ENCODE results near the gene IGFALS.

IGFALS gene

DNA sequence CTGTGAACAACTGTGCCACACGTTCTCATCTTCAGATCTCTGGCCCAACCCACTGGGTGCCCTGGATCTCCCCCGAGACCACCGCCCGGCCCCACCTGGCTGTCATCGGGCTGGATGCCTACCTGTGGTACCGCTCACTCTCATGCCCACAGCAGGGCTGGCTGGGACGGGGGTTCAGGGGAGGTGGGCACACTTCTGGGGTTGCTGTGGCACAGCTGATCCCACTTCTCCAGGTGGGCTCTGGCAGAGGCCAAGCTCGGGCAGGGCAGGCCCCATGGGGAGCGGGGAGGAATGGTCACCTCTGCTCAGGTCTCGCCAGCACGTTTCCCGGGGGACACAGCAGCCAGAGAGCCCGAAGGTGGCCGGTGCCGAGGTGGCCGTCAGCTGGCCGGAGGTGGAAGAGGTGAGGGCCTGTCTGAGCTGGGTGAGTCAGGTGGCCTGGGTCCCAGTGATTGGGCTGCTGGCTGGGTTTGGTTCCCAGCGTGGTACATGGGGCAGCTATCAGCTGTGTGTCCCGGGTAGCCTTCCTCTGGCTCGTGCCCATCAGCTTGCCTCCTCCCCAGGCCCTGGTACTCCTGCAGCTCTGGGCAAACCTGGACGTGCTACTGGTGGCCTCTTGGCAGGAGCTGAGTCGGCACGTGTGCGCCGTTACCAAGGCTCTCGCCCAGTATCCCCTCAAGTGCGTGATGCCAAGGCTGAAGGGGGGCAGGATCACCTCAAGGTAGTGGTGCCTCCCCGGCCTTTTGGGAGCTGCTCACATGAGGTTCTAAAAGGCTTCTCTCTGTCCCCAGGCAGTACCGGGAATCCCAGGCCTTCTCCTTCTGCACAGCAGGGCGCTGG is 18.3 kb downstream of the IGFALS start:
- DNase-seq = no peak

GRCh38 chr16:1774448-1774780 is 19.1 kb downstream of the IGFALS start:
- no peak for DNase-seq

DNA sequence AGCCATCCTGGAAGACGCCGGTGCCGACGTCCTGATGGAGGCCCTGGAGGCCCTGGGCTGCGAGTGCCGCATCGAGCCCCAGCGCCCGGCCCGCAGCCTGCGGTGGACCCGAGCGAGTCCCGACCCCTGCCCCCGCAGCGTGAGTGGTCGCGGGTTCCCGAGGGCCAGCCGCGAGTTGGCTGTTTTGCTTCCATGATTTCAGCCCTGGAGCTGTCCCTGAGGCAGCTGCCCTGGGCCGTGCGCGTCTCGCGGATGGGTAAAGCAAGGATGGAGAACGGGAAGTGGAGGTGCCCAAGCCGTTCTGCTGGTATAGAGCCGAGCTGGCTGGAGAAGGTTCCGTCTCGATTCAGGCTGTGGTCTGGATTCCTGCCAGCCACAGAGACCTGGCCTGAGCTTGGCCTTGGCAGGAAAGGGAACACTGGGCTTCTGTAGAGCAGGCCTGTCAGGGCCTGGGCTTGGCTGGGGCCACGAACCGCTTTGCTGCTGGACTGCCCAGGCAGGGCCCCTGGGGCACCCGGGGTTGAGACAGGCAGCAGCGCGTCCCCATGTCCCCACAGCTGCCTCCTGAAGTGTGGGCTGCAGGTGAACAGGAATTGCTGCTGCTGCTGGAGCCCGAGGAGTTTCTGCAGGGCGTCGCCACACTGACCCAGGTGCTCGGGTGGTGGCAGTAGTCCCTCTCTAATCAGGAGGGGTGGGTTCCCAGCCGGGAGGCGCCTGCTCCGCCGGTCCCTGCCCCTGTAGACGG is 19.6 kb downstream of the IGFALS start:
- DNase-seq = no peak

GRCh38 chr16:1772908-1773702 is 20.4 kb downstream of the IGFALS start, which contains the start of gene MRPS34:
Gene MRPS34 (minus strand): TSS chr16:1773134. CDS start chr16:1773119, 15 bp downstream.
- peak; percentile 66 for DNase-seq

DNA sequence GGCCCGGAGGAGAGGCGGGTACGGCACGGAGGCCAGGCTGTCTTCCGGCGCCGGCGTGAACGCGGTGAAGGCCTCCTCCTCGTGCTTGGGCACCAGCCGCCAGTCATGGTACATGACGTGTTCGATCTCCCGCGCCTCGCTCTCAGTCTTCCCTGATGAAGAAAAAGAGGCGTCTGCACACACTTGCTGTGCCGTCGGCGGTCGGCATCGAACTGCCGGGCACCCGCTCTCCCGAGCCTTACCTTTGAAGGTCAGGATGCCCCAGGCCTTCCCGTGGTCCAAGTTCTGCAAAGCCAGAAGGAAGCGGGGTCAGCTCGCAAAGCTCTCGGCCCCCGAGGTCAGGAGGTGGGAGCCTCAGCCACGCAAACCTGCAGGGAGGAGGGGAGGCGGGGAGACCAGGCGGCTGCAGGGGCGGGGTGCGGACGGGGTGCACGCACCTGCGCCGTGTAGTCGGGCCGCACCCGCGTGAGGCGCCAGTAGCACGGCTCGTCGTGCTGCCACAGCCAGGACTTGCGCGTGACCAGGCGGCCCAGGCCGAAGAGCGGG is 21.1 kb downstream of the IGFALS start, which contains the start of gene EME2:
Gene EME2 (plus strand): TSS at position 449 of the 546 bp plus-strand sequence. CDS start 418 bp downstream, outside the sequence.
- DNase-seq = no peak

DNA sequence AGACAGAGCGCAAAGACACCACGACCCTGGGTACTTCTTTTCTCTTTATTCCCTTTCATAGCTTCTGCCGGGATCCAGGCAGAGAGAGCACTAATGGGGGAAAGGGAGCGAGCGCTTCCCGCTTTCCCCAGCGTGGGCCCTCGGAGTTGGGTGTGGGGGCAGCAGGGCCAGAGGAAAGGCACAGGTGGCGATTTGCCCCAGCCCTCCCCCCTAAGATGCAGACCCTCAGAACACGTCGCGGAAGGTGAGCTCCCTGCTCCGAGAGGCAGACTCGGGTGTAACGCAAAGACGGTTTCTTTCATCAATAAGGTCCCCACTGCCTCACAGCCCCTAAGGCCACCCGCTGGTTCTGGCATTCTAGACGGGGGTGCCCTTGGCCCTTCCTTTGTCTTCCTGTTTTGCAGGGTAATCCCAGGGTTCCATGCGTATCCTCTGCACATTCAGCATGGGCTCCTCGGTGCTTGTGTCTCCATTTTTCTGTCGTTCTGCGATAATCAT is 21.6 kb downstream of the IGFALS start:
- no peak for DNase-seq

DNA sequence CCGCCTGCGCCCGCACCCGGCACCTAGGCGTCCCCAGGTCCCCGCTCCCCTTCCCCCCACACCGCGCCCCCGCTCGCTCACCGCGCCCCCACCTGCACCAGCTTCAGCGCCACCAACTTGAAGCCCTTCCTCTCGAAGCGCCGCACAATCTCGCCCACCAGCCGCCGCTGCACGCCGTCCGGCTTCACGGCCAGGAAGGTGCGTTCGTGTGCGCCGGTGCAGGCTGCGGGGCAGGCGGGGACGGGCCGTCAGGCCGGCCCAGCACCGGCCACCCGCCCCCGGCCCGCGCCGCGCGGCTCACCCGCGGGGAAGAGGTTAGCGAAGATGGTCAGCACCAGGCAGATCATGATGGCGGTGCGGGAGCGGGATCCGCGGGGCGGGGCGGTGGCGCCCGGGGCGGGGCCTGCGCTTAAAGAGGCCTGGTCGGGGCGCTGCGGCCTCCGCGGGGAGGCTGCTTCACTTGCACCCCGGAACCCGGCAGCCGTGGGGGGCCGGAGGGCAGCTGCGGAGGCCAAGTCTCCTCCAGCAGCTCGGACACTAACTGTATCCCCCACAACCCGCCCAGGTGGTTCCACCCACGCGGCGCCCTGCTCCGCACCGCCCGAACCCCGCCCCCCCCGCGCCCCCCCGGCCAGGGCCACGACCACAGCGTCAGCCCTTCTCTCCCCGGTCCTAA is 22.2 kb downstream of the IGFALS start, which contains the start of gene NME3:
Gene NME3 (minus strand): TSS at position 356 of the 676 bp plus-strand sequence. CDS start 9 bp downstream, at position 347.
- DNase-seq = no peak

- DNase-seq = no peak
These were observed 22.9 kb downstream of the IGFALS start for GRCh38 chr16:1770328-1771187.

DNA sequence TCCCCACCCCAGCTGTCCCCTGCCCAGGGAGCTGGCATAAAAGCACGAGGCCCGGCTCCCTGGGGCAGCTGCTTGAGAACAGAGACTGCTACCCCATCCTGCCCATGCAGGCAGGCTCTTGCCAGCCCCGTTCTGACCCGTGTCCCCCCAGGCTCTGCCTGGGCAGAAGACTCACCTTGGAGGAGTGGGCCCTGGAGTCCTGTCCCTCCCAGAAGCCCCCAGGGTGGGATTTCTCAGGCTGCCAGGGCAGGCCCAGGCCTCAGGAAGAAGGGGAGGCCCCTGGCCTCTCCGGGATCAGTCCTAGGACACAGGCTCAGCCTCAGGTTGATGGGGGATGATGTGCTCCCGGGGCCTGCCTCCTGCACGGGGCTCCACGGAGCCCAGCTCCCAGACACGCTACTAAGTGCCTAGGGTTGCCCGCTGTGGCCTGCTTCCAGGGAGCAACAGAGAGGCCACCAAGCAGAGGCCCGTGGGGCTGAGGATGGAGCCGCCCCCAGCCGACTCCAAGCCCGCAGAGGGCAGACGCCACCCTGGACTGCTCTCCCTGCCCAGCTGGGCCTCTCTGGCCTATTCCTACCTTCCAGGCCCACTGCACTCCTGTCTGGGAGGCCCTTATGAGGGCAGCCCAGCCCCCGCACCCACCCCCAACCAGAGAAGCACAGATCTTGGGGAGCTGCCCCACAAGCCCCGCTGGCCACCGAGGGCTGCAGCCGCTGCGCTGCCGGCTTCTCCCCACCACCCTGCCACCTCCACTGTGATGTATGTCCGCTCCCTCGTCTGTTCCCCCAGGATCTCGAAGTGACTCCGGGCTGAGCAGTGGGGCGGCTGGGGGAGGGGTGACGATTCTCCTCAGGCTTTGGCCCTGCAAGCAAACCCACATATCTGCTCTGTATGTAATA is 23.9 kb downstream of the IGFALS start:
- no peak for DNase-seq

DNA sequence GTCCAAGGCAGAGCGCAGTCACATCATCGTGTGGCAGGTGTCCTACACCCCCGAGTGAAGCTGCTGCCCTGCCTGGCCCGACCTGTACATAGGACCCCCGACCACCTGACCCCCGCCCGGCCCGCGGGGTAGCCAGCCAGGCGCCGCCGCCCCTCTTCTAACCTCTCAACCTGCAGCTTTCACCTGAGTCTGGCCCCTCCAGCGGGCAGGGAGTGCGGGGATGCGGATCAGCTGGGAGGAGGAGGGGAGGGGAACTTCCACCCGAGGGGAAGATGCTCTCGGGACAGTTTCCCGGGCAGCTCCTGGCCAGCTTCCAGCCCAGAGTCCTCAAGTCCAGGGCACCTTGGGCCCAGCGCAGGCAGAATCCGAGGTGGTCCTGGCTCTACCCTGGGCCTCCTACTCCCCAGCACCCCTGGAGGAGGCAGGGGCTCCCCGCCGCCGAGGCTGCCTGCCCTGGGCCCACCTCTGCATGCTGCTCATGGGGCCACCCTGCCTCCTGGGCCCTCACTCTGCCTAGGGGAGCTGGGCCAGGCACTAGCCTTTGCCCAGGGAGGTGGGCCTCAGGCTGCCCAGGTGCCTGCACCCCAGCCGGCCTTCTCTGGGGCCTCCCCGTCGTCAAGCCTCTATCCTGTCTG is 24.6 kb downstream of the IGFALS start:
- no peak for DNase-seq

DNA sequence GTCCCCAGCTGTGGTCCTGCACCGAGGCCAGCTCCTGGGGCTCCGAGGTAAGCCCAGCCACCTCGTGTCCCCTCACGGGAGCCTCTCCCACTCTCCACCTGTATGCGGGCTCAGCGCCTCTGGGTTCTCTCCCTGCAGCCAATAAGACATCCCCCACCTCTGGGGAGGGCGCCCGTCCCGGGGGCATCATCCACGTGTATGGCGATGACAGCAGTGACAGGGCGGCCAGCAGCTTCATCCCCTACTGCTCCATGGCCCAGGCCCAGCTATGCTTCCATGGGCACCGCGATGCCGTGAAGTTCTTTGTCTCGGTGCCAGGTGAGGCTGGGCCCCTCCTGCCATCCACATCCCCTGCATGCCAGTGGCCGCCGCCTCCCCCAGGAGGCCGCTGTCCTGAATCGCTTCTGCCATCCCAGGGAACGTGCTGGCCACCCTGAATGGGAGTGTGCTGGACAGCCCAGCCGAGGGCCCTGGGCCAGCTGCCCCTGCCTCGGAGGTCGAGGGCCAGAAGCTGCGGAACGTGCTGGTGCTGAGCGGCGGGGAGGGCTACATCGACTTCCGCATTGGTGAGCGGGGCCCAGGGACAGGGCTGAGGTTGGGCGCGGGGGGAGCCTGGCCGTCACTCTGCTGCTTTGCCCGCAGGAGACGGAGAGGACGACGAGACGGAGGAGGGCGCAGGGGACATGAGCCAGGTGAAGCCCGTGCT is 25.3 kb downstream of the IGFALS start:
- DNase-seq = no peak

DNA sequence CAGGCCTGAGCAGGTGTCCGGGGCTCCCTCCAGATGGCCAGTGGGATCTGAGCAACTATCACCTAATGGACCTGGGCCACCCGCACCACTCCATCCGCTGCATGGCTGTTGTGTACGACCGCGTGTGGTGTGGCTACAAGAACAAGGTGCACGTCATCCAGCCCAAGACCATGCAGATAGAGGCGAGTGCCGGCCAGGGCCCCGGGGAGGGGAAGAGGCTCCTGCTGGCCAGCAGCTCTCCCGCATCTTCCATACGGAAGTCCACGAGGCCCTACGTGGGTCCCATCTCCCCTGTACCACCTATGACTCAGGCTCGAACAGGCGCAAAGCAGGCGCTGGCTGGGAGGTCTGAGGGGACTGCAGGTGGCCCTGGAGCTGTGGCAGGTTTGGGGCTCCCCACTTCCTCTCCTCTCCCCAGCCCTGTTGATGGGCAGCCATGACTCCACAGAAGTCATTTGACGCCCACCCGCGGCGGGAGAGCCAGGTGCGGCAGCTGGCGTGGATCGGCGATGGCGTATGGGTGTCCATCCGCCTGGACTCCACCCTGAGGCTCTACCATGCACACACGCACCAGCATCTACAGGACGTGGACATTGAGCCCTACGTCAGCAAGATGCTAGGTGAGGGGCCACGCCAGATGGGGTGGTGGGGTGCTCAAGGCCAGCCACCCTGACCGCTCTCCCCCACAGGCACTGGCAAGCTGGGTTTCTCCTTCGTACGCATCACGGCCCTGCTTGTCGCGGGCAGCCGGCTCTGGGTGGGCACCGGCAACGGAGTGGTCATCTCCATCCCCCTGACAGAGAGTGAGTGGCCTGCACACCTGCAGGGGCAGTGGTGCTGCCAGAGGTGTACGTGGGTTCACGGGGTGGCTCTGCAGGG is 26.1 kb downstream of the IGFALS start:
- DNase-seq = no peak

- DNase-seq = no peak
These were observed 26.8 kb downstream of the IGFALS start for GRCh38 chr16:1766701-1767100.

- DNase-seq = no peak
These were observed 27.3 kb downstream of the IGFALS start for GRCh38 chr16:1766231-1766630.

GRCh38 chr16:1765826-1766225 is 27.7 kb downstream of the IGFALS start:
- no peak for DNase-seq

DNA sequence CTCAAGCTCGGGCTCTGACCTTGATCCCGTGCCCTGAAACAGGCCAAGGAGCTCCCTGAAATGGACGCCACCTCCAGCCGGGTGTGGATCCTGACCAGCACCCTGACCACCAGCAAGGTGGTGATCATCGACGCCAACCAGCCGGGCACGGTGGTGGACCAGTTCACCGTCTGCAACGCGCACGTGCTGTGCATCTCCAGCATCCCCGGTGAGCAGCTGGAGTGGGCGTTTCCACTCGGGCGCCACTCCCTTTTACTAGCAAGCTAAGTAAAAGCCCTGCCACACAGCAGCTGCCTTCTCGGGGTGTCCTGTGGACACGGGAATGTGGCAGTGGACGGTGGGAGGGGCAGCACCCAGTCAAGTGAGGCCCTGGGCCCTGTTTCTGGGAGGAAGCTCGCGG is 28.5 kb downstream of the IGFALS start:
- no peak for DNase-seq
